AG10803 (cell line): ENCODE measurements around the gene ITSN1.
A peak's percentile ranks its signal among the peaks of the same experiment; 100 is the strongest.
"Not testable (repeated sequence)": the region's sequence is repeated elsewhere in the genome, so short reads cannot be mapped to it uniquely, and the experiment has no call there.

ENCODE experiments used
- DNase-seq: peaks from one replicate; pipeline ENCODE4 v3.0.0; 2010; ENCODE audit warnings: low read depth
- H3K4me3 ChIP-seq: 2 replicates; pipeline ENCODE4 v1.5.1; 2011; ENCODE audit warnings: mild to moderate bottlenecking, low read length, control low read depth
- CTCF ChIP-seq: conservative IDR thresholded peaks from 2 replicates; pipeline ENCODE4 v1.5.1; 2011; ENCODE audit warnings: mild to moderate bottlenecking, low read length, control low read depth, inconsistent platforms

The ITSN1 gene

GRCh38 chr21:33775100-33775828 is 133.0 kb downstream of the ITSN1 start:
- no peak overlapping the region for H3K4me3 ChIP-seq
- no peak for TF ChIP-seq CTCF
- DNase-seq, result no peak

- peak; percentile 52 for DNase-seq
- no peak overlapping the region for H3K4me3 ChIP-seq
- TF ChIP-seq CTCF, result no peak
These were observed 138.3 kb downstream of the ITSN1 start for GRCh38 chr21:33780631-33781030.

- DNase-seq, result no peak
- no peak overlapping the region for H3K4me3 ChIP-seq
- no peak for TF ChIP-seq CTCF
These were observed 138.8 kb downstream of the ITSN1 start for GRCh38 chr21:33781121-33781520.

- H3K4me3 ChIP-seq, result no peak overlapping the region
- TF ChIP-seq CTCF, result no peak
- DNase-seq, result no peak
These were observed 141.1 kb downstream of the ITSN1 start for GRCh38 chr21:33783187-33783979.

- no peak overlapping the region for H3K4me3 ChIP-seq
- no peak for TF ChIP-seq CTCF
- no peak for DNase-seq
These were observed 145.1 kb downstream of the ITSN1 start for GRCh38 chr21:33787431-33787830.

- not testable (repeated sequence) for H3K4me3 ChIP-seq, DNase-seq
These were observed 146.1 kb downstream of the ITSN1 start for GRCh38 chr21:33788438-33788837.

- TF ChIP-seq CTCF, result no peak
- DNase-seq, result peak; percentile 37
- H3K4me3 ChIP-seq, result no peak overlapping the region
These were observed 147.4 kb downstream of the ITSN1 start for GRCh38 chr21:33789697-33790096.
